Choroid plexus epithelial cell (primary cell): ENCODE data around the gene FMNL1.

Source experiments
- DNase-seq: peaks from one replicate; pipeline ENCODE4 v3.0.0-alpha.2; 2010; ENCODE audit warnings: low read depth
- H3K4me3 ChIP-seq: 2 replicates; pipeline ENCODE4 v1.5.1; 2011; ENCODE audit warnings: low read depth, mild to moderate bottlenecking, control low read depth, low read length, moderate library complexity
- TF ChIP-seq, protein P1 (sequence below): conservative IDR thresholded peaks from 2 replicates; pipeline ENCODE4 v1.5.1; 2011; ENCODE audit warnings: low read depth, mild to moderate bottlenecking, control low read depth, inconsistent platforms, low read length, moderate library complexity

The FMNL1 gene

GRCh38 chr17:45255358-45255757 lies 33.7 kb downstream of the FMNL1 start:
- DNase-seq = no peak

GRCh38 chr17:45256114-45256966 lies 34.7 kb downstream of the FMNL1 start:
- TF ChIP-seq, protein P1, sequence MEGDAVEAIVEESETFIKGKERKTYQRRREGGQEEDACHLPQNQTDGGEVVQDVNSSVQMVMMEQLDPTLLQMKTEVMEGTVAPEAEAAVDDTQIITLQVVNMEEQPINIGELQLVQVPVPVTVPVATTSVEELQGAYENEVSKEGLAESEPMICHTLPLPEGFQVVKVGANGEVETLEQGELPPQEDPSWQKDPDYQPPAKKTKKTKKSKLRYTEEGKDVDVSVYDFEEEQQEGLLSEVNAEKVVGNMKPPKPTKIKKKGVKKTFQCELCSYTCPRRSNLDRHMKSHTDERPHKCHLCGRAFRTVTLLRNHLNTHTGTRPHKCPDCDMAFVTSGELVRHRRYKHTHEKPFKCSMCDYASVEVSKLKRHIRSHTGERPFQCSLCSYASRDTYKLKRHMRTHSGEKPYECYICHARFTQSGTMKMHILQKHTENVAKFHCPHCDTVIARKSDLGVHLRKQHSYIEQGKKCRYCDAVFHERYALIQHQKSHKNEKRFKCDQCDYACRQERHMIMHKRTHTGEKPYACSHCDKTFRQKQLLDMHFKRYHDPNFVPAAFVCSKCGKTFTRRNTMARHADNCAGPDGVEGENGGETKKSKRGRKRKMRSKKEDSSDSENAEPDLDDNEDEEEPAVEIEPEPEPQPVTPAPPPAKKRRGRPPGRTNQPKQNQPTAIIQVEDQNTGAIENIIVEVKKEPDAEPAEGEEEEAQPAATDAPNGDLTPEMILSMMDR = peak; percentile 20
- DNase-seq = no peak
- H3K4me3 ChIP-seq = no peak overlapping the region

More at GRCh38 chr17:45255358-45255757, 33.7 kb downstream of the FMNL1 start:
- TF ChIP-seq, protein P1 = no peak
- no peak overlapping the region for H3K4me3 ChIP-seq

- no peak for DNase-seq
- H3K4me3 ChIP-seq = no peak overlapping the region
- TF ChIP-seq, protein P1 = no peak
These were observed 35.4 kb downstream of the FMNL1 start for GRCh38 chr17:45257115-45257514.

- TF ChIP-seq, protein P1 = no peak
- H3K4me3 ChIP-seq = no peak overlapping the region
- no peak for DNase-seq
These were observed 37.3 kb downstream of the FMNL1 start for GRCh38 chr17:45258981-45259380.

- no peak overlapping the region for H3K4me3 ChIP-seq
- DNase-seq = peak; percentile 21
- TF ChIP-seq, protein P1 = no peak
These were observed 38.6 kb downstream of the FMNL1 start for GRCh38 chr17:45260204-45260783.

DNA sequence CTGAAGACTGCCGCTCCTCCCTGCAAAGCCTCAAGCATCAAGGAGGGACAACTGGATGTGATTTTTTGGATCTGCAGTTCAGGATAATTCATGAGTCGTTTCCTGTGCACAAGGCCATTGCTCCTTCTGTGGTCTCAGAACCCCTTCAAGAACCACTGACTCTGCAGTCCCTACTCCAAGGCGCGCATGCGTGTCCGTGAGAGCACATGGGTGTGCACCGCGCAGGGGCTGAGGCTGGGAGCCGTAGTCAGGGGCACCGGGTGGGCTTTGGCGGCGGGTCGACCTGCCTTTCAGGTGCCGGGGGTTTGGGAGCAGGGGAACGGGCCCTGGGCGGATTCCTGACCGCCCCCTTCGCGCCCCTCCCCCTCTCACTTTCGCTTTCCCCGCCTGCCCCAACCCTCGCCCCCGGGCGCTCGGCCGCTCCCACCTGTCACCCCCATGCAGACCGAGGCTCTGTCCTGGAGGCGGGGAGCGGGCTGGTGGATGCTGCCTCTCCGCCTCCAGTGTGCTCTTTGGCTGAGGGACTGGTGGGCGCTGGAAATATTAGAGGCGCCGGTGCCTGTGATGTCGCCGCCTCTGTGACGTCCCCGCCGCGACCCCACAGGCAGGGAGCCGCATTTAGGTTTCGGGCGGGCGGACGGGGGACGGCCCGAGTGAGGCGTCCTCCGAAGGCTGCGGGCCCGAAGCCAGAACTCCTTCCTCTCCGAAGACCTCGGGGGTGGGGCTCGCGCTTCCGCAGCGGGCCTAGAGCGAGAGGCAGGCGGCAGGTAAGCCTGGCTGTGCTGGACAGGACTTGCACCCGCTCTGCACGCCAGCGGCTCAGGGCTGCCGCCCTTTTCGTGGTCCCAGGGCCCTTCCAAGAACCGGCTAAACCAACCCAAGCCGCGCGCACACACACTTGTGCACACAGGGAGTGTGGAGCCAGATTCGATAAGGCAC lies 40.2 kb downstream of the FMNL1 start, which contains the start of gene SPATA32:
Gene SPATA32, minus strand, starts transcription at position 518 of the 939 bp plus-strand sequence. Its CDS starts 78 bp downstream, at position 440.
- DNase-seq = peak; percentile 45
- TF ChIP-seq, protein P1 = no peak
- peak within 1 kb of the TSS; percentile 56 for H3K4me3 ChIP-seq
